PFSK-1 (cell line): ENCODE measurements around the gene USP2.

Experiments
- FOXP2 ChIP-seq: optimal IDR thresholded peaks from 2 replicates; pipeline ENCODE3; 2011; ENCODE audit warnings: borderline replicate concordance, control low read depth, inconsistent platforms; ENCODE audit not compliant: insufficient read depth; ENCODE audit errors: extremely low read length, extremely low read depth
- POLR2AphosphoS5 ChIP-seq: IDR thresholded peaks from 2 replicates; pipeline ENCODE4 v1.6.1; 2012; ENCODE audit warnings: low read depth, mild to moderate bottlenecking, control low read depth, low read length, moderate library complexity
- REST ChIP-seq, 2 experiments: IDR thresholded peaks; 2 replicates each; pipeline versions ENCODE4 v1.6.1 to v1.8.0; 2011 to 2012; ENCODE audit warnings: low read depth in 2 of 2, low read length in 2 of 2, control low read depth in 1 of 2, inconsistent platforms in 1 of 2, mild to moderate bottlenecking in 1 of 2, moderate library complexity in 1 of 2; ENCODE audit not compliant: insufficient read depth in 1 of 2
- SIN3A ChIP-seq: IDR thresholded peaks from 2 replicates; pipeline ENCODE4 v1.6.1; 2012; ENCODE audit warnings: mild to moderate bottlenecking, low read length, moderate library complexity, borderline replicate concordance; ENCODE audit not compliant: insufficient read depth
- TAF1 ChIP-seq: IDR thresholded peaks from 2 replicates; pipeline ENCODE4 v1.6.1; 2012; ENCODE audit warnings: low read length, control low read depth, borderline replicate concordance; ENCODE audit not compliant: insufficient read depth

Gene USP2

DNA sequence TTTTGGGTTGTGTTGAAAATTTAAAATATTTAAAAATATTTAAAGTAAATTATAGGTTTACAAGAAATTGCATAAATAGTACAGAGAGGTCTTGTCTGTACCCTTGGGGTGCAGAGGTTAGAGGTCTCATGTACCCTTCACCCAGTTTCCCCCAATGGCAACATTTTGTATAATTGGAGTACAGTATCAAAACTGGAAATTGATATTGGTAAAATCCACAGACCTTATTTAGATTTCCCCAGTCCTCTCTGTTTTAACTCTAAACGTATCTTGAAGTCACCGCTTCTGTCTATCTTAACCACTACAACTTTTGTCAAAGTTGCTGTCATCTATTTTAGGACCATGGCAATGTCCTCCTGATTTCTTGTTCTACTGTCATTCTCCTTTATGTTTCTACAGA lies 30.6 kb upstream of the USP2 start:
- TF ChIP-seq FOXP2 (no peak), TAF1 (no peak), SIN3A (no peak), REST (IDR thresholded peaks at IDR 0.05; ENCODE audit: insufficient read depth in 1 of 2, low read depth in 2 of 2, low read length in 2 of 2) (no peak), POLR2AphosphoS5 (no peak)

- TF ChIP-seq TAF1 (no peak), POLR2AphosphoS5 (no peak), FOXP2 (no peak), SIN3A (no peak), REST (IDR thresholded peaks at IDR 0.05; ENCODE audit: insufficient read depth in 1 of 2, low read depth in 2 of 2, low read length in 2 of 2) (no peak)
These were observed 29.0 kb upstream of the USP2 start for GRCh38 chr11:119410501-119410900.

DNA sequence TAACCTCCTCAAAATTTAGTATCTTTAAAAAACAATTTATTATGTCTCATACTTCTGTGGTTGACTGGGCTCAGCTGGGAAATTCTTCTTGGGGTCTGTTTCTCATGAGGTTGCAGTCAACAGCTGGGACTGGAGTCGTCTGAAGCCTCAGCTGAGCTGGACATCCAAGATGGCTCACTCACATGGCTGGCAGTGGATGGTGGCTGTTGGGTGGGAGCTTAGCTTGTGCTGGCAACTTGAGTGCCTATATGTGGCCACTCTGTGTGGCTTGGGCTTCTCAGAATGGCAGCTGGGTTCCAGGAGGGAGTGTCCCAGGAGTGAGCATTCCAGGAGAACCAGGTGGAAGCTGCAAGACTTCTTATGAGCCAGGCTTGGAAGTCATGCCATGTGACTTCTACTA lies 28.2 kb upstream of the USP2 start:
- TF ChIP-seq SIN3A, result no peak
- TF ChIP-seq POLR2AphosphoS5, result no peak
- no peak for TF ChIP-seq TAF1
- TF ChIP-seq REST (IDR thresholded peaks at IDR 0.05; ENCODE audit: insufficient read depth in 1 of 2, low read depth in 2 of 2, low read length in 2 of 2), result no peak
- no peak for TF ChIP-seq FOXP2

GRCh38 chr11:119406005-119406404 lies 24.5 kb upstream of the USP2 start:
- TF ChIP-seq SIN3A (no peak), FOXP2 (no peak), POLR2AphosphoS5 (no peak), REST (IDR thresholded peaks at IDR 0.05; ENCODE audit: insufficient read depth in 1 of 2, low read depth in 2 of 2, low read length in 2 of 2) (no peak), TAF1 (no peak)

DNA sequence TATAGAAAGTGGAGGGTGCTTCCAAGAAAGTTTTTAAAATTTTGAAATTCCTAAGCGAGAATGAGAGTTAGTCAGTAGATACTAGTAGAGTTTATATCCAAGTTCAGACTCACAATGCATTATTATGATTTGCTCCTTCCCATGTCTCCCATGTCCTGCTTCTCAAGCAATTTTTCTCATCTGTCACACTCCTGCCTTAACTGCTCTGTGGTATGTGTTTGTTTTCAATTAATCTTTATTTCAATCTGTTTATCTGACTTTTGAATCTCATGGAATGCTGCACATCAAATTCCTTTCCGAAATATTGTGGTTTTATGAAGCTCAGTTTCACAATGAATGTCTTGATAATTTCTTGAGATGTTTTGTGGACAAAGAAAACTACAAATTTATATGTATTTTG lies 23.4 kb upstream of the USP2 start:
- TF ChIP-seq POLR2AphosphoS5 (no peak), FOXP2 (no peak), TAF1 (no peak), REST (IDR thresholded peaks at IDR 0.05; ENCODE audit: insufficient read depth in 1 of 2, low read depth in 2 of 2, low read length in 2 of 2) (no peak), SIN3A (no peak)
